ENCODE data around the gene LRFN2. TPM values are rescaled to one million over a fixed set of nuclear protein-coding genes. Genes with fewer than 3 reads are reported as not detected.

The LRFN2 gene
- total RNA-seq, 3 donors from 2014 or later (not counting 1 experiment from before 2014, with no cell fraction given): 3.0 to 3.6 (median 3.5) TPM

DNA sequence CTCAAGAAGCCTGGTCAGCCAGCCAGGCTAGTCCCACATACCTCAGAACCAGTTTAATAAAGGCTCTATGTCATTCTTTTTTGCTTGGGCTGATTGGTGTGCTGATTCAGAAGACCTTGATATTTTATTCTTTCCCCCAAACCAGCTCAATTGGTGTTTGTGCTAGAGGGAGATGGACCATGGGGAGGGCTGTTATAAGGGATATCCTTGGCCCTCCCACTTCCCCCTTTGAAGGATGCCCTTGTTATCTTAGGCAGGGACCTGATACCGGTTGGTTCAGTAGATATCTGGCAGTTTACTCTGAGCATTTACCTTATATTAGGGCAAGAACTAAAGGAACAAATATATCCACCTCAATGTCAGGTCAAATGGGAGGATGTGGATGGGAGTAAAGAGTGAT is 207.4 kb downstream of the LRFN2 start:
- Mint-ChIP-seq H3K4me3 (no peak overlapping the region), H3K27me3 (ENCODE audit: low read depth in 2 of 2) (peaks cover 0 to 8% of the 10 kb centered on the region in 2 donors), H3K27ac (no peak overlapping the region), H3K36me3 (no peaks in the 10 kb centered on the region), H3K4me1 (peaks cover 27 to 29% of the 10 kb centered on the region in 2 donors), H3K9me3 (no peaks in the 10 kb centered on the region)
- ATAC-seq: no peak
- 100% methylated on average over 1 of the region's 1 CpG for WGBS (ENCODE audit: insufficient coverage)
- no peaks in the 10 kb centered on the region for H3K27me3 ChIP-seq (ENCODE audit: control insufficient read depth, insufficient read depth, low read length)
- no peaks in the 10 kb centered on the region for H3K4me1 ChIP-seq (ENCODE audit: control insufficient read depth, insufficient read depth, low read length)
- no peak for DNase-seq
- no peak overlapping the region for H3K4me3 ChIP-seq (ENCODE audit: low read length)
- no peak overlapping the region for H3K27ac ChIP-seq (ENCODE audit: low read length)
- H3K9me3 ChIP-seq (ENCODE audit: control insufficient read depth, insufficient read depth, low read length): no peaks in the 10 kb centered on the region
- TF ChIP-seq, protein P1, sequence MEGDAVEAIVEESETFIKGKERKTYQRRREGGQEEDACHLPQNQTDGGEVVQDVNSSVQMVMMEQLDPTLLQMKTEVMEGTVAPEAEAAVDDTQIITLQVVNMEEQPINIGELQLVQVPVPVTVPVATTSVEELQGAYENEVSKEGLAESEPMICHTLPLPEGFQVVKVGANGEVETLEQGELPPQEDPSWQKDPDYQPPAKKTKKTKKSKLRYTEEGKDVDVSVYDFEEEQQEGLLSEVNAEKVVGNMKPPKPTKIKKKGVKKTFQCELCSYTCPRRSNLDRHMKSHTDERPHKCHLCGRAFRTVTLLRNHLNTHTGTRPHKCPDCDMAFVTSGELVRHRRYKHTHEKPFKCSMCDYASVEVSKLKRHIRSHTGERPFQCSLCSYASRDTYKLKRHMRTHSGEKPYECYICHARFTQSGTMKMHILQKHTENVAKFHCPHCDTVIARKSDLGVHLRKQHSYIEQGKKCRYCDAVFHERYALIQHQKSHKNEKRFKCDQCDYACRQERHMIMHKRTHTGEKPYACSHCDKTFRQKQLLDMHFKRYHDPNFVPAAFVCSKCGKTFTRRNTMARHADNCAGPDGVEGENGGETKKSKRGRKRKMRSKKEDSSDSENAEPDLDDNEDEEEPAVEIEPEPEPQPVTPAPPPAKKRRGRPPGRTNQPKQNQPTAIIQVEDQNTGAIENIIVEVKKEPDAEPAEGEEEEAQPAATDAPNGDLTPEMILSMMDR (IDR thresholded peaks at IDR 0.05): no peak
- no peaks in the 10 kb centered on the region for H3K36me3 ChIP-seq (ENCODE audit: control insufficient read depth, insufficient read depth, low read length)
- intact Hi-C loops (cut with micrococcal nuclease): no loop called here

DNA sequence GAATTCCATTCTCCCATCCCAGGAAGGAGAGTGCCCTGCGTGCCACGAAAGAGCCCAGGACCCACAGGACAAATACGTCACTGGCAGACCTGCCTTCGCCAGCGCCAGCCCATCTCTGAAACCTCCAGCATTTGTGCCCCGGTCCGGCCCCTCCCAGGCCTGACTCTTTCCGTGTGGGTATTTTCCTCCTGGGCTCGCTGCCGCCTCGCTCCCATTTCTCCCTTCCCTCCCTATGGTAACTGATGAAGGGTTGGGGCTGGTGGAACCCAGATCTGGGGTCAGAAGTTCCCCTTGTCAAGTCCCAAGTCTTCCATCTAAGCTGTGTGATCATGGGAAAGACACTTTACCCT is 208.5 kb downstream of the LRFN2 start:
- Histone ChIP-seq H3K4me3 (ENCODE audit: low read length) (no peak overlapping the region), H3K36me3 (ENCODE audit: control insufficient read depth, insufficient read depth, low read length) (no peaks in the 10 kb centered on the region), H3K27me3 (ENCODE audit: control insufficient read depth, insufficient read depth, low read length) (no peaks in the 10 kb centered on the region), H3K27ac (ENCODE audit: low read length) (no peak overlapping the region), H3K9me3 (ENCODE audit: control insufficient read depth, insufficient read depth, low read length) (no peaks in the 10 kb centered on the region), H3K4me1 (ENCODE audit: control insufficient read depth, insufficient read depth, low read length) (no peaks in the 10 kb centered on the region)
- intact Hi-C loops (cut with micrococcal nuclease): no loop called here
- TF ChIP-seq, protein P1 (IDR thresholded peaks at IDR 0.05): no peak
- DNase-seq: no peak
- Mint-ChIP-seq H3K4me1 (peaks cover 24 to 29% of the 10 kb centered on the region in 2 donors), H3K9me3 (no peaks in the 10 kb centered on the region), H3K27me3 (ENCODE audit: low read depth in 2 of 2) (peaks cover 0 to 8% of the 10 kb centered on the region in 2 donors), H3K4me3 (no peak overlapping the region), H3K27ac (no peak overlapping the region), H3K36me3 (no peaks in the 10 kb centered on the region)
- WGBS (ENCODE audit: insufficient coverage): 97% methylated on average over 8 of the region's 11 CpGs
- no peak for ATAC-seq

DNA sequence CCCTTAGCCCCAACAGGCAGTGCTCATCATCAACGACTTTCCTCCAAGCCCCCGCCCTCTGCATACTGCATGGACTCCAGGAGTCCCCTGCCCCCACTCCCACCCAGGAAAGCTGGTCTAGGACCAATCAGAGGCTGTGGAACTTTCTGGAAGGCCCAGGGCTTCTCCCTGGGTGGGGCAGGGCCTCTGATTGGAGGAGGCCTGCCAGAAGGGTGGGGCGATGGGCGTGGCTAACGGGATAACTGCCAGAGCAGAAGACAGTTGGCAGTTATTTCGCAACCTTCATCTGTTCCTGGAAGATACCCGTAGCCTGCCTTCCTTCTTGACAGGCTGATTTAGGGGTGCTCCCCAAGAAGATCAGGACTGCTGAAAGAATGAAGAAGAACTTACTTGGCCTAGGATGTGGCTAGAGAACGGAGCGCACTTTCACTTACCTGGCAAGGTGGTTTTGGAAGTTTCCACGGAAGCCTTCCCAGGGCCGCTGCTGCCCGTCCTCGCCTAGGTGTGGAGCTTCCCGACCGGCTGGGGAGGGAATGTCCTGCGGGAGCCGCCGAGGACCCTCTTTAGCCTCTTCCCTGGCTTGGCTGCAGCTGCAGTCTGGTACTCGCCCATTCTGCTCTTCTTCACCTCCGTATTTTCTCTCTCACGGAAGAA is 209.0 kb downstream of the LRFN2 start:
- no peaks in the 10 kb centered on the region for H3K4me1 ChIP-seq (ENCODE audit: control insufficient read depth, insufficient read depth, low read length)
- H3K9me3 ChIP-seq (ENCODE audit: control insufficient read depth, insufficient read depth, low read length): no peaks in the 10 kb centered on the region
- Mint-ChIP-seq H3K36me3 (no peaks in the 10 kb centered on the region), H3K27ac (no peak overlapping the region), H3K4me1 (peaks cover 24 to 29% of the 10 kb centered on the region in 2 donors), H3K4me3 (no peak overlapping the region), H3K9me3 (no peaks in the 10 kb centered on the region), H3K27me3 (ENCODE audit: low read depth in 2 of 2) (peaks cover 0 to 8% of the 10 kb centered on the region in 2 donors)
- no peak overlapping the region for H3K4me3 ChIP-seq (ENCODE audit: low read length)
- no peak for ATAC-seq
- H3K27ac ChIP-seq (ENCODE audit: low read length): no peak overlapping the region
- H3K27me3 ChIP-seq (ENCODE audit: control insufficient read depth, insufficient read depth, low read length): no peaks in the 10 kb centered on the region
- 90% methylated on average over 21 of the region's 21 CpGs for WGBS (ENCODE audit: insufficient coverage)
- no peaks in the 10 kb centered on the region for H3K36me3 ChIP-seq (ENCODE audit: control insufficient read depth, insufficient read depth, low read length)
- intact Hi-C loops (cut with micrococcal nuclease): no loop called here
- TF ChIP-seq, protein P1 (IDR thresholded peaks at IDR 0.05): no peak
- no peak for DNase-seq

Data from natural killer cell (primary cell).